IPS DF 19.7 (cell line): ENCODE data around the gene R3HDM1.
"Not testable (repeated sequence)": the region's sequence is repeated elsewhere in the genome, so short reads cannot be mapped to it uniquely, and the experiment has no call there.

Experiments
- DNase-seq: peaks from one replicate; pipeline ENCODE4 v3.0.0-alpha.2; 2013; ENCODE audit warnings: low read depth, low spot score

The R3HDM1 gene

DNA sequence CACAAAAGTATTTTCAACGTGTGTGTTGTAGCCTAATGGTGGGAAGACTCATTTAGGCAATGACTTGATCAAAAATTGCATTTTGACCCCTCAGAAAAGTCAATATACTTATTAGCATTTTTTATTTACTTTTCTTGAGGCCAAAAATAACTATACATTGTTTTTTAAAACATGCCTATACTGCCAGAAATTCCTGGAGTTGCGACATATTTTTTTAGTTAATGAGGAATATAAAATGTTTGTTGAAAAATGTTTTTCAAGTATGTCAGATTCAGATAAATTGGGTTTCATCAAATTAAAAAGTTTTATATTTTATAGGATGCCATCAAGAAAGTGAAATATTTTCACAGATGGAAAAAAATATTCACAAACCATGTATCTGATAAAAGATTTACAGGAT lies 39.6 kb downstream of the R3HDM1 start:
- DNase-seq, result no peak

DNA sequence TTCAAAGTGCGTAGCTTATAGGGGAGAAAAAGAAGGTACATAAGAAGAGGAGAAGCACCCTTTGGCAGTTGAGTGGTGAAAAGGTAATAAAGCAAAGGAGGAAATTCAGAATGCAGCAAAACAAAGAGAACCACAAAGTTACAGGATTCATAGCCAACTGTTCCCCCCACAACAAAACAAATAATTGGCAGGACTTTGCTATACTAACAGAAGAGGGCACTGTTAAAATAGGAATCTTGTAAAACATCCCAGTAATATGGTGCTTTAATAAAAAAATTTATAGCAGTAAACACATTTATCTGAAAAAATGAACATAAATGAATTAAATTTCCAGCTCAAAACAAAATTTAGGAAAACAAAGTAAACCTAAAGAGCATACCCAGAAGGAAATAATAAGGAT lies 42.3 kb downstream of the R3HDM1 start:
- DNase-seq, result no peak

DNA sequence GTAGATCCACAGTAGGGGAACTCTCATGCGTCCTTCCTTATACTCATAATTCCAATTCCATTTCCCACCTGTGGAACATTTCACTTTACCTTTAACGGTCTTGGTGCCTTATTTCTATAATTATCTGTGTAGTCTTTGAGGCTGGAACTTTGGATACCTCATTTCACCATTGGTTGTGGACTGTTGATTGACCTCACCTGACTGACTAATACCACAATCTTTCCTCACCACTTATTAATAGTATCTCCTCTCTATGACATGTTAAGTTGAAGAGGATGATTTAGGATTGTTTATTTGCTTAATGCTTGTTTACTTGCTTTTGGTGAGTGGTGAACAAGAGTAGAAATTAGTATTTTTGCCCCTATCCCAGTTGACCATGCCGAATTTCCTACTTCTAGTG lies 50.0 kb downstream of the R3HDM1 start:
- DNase-seq, result no peak

DNA sequence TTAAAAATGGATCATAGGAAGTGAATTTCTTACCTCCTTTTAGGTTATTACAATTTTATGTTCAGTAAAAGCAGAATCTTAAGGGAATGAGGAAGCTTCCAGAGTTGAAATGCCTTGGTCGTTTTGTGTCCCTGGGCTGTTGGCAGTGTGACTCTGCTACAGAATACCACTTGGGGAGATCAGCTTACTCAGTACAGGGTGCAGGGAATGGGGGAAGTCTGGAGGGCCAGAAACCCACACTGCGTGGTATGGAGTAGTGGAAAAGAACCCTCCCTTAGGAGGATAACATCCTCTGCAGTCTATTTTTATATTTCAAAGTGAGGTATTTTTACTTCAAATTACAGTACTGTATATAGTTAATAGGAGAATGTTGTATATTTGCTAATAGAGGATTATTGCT lies 51.1 kb downstream of the R3HDM1 start:
- DNase-seq, result no peak

DNA sequence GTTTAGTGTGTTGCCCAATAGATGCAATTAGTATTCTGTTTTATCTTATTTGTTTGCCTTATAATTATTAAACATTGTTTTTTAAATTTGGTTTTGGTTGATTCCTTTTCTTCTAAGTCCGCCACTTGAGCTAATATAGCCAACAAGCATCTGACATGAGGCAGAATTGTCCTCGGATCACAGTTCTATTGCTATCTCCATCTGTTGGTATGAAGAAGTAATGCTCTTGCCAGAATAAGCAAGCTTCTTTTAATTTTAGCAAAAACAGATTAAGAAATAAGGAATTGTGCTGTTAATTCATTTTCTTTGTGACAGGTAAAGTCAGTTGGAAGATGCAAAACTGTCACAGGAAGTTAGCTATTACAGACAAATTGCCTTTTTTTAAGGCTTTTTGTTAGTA lies 54.3 kb downstream of the R3HDM1 start:
- DNase-seq, result no peak

DNA sequence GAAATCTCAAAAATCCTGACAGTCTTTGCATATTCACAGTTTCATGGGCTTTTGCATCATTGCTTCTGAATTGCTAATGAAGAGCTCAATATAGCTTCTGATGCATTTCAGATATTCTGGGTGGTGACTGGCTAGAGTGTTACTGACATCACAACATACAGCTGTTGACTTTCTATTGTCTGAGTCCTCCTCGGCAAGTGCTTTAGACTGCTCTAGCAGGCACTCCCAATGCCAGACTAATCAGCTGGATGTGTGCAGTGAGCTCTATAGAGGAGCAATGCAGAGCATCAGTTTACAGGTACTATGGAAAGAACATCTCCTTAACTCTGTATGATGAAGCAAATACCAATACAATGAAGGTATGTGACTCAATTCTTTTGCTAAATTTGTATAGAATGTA lies 54.9 kb downstream of the R3HDM1 start:
- DNase-seq, result no peak

DNA sequence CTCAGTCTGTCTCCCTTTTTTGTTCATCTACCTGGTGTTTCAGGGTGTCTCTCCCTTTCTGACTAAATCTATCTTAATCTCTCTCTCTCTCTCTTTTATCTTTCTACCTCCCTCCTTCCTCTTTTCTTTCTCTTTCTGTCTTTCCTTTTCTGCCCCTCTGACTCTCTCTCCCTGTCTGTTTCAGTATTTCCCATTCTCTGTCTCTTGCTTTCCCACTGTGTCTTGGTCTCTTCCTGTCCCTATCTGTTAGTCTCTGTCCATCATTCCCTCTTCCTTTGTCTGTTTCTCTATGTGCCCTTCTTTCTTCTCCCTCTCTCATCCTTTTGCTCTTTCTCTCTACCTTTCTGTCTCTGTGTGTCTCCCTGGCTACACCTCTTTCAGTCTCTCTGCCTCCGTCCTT lies 56.7 kb downstream of the R3HDM1 start:
- DNase-seq, result no peak

DNA sequence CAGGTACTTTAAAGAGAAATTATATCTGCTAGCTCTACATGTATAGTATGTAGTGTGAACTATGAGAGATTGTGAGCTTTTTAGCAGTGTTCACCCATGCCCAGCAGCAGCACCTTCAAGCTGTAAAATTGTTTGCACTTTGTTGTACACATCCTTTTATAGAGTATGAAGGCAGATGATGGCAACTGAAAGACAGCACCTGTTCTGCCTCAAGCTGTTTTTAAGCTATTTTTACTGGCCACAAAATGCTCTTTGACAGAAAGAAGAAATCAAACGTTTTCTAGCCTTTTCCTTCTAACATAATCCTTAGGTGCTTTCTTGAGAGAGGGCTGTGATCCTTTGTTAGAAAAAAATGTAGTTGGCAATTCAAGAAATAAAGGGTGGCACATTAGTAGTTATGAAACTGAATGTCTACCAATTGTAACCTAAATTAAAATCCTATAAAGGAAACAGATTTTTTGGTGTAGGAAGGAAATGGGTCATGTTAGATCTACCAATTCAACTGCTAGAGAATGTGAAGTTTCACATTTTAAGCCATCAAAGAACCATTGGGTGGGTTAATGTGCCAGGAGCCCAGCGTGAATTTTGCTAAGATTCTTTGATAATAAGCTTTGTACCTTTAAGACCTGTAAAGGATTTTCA lies 59.5 kb downstream of the R3HDM1 start:
- DNase-seq, result no peak

DNA sequence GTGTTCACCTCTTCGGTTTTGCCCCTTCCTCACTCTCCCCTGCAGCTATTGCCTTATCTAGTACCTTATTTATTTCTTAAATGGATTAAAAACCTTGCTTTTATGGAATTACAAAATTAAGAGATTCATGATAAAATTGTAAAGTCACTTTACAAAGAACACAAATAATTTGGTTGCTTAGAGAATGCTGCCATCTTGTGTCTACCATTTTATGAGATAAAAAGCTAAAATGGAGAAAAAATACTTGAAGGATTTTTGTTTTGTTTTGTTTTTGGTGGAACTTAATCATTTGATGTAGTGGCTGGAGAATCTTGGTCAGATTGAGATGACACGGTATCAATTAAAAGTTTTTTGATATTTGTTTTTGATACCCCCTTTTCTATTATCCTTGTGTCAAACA lies 69.6 kb downstream of the R3HDM1 start:
- DNase-seq, result no peak

DNA sequence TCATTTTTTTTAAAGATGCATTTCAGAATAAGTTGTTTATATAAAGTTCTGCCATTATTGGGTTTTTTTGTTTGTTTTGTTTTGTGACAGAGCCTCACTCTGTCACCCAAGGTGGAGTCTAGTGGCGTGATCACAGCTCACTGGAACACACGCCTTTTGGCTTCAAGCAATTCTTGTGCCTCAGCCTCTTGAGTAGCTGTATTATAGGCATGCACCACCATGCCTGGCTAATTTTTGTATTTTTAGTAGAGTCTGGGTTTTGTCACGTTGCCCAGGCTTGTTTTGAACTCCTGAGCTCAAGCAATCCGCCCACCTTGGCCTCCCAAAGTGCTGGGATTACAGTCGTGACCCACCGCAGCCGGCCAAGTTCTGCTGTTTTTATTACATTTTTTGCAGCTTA lies 72.3 kb downstream of the R3HDM1 start:
- no peak for DNase-seq

DNA sequence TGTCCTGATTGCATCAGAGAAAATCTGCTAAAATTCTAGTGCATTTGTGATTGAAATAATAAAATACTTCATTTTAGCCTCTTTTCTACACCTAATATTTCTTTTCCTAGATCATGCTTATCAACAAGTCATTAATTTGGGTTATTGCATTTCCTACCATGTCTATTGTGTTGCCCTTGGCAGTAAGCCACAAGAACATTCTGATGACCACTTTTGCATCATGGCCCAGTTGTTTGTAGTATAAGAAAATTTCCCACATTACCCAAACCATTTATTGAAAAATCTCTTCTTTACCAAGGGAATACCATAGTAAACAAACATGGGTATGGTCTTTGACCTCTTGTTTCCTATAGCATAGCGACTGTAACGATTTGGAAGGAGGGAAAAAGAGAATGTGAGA lies 76.3 kb downstream of the R3HDM1 start:
- no peak for DNase-seq

DNA sequence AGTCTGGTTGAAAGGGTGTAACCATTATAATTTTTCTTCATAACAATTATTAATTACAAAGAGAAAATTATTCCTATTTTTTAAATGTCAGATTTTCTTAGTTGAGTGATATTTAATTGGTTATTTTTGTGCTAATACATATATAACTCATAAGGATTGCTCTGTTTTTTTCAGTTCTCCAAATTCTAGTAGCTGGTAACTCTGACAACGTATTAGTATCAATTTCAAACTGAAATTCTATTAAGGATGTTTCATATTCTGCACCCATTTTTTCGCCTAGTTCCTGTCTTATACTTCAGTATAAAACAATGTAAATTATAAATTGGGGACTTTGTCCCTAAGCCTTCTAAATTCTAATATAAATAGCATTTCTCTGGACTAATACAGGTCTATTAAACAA lies 81.0 kb downstream of the R3HDM1 start:
- no peak for DNase-seq

DNA sequence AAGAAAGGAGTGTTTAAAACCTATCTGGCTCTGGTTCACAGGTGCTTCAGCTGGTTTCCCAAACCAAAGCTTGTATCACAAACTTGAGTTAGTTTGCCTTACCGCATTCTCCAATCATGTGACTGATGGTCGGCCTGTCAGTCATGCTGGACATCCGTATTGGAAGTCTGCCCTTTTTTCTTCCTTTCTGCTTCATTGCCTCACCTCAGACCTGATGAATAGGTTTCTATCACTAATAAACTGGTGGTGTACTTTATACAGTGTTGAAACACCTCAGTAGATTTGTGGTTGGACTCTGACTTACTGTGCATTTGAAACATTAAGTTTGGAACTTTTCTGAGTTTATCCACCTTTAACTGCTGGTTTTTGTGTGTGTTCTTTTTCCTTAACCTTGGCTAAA lies 84.1 kb downstream of the R3HDM1 start:
- no peak for DNase-seq

DNA sequence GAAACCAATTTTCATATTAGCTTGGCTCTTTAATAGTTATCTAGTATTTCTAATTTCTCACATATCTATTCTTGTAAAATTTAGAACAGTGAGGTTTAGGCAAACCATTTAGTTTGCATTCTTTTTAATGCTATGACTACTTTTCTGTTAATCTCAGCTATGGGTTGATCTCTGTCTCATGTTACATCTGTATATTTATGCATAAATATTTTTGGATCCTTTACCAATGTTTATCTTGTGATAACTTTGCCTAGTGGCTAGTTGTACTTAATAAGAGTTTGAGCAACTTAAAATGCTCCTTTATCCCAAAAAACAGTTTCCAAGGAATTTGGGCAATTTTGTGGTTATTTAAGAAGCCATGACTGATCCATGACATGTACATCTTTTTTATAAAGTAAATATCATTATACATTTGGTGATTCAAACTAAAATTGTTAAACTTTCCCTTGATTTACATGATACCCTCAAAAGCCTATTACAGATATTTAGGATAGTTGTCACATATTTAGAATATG lies 86.3 kb downstream of the R3HDM1 start:
- DNase-seq, result no peak

DNA sequence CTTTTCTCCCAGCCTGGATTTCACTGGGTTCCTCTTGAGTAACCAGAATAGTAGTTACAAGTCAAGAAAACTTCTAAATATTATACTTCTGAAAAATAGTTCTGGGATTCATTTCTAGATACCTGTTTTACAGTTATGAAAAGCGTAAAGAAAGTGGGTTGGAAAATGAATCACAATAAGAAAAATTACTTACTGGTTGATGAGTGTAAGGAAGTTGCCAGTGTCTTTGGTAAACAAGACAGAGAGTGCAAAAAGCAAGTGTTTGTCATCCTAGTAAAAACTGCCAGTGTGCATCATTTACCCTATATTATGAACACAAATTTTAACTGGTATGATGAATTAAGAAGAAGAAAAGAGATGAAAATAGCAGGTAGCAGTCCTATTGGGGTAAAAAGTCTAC lies 88.9 kb downstream of the R3HDM1 start:
- DNase-seq, result no peak

DNA sequence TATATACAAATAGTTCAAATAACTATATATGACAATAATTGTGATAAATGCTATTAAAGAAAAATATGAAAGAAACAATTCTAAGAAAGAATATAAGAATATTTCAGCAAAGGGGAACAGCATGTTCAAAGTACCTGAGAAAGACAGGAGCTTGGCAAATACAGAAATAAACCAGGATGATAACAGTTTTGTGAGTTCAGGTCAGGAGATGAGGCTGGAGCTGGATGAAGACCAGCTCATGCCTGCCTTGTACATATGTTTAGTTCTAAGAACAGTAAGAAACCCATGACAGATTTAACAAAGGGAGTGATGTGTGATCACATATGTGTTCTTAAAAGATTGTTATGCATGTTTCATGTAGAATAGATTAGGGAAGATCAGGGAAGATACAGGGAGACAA lies 98.2 kb downstream of the R3HDM1 start:
- DNase-seq, result no peak

DNA sequence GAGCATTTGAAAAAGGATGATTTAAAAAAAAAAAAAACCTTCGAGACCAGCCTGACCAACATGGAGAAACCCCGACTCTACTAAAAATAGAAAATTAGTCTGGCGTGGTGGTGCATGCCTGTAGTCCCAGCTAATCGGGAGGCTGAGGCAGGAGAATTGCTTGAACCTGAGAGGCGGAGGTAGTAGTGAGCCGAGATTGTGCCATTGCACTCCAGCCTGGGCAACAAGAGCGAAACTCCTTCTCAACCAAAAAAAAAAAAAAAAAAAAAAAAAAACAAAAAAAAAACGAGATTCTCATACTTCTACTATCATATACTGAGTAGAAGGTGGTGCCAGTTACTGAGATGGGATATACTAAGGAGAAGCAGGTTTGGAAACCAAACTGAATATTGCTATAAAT lies 98.8 kb downstream of the R3HDM1 start:
- DNase-seq, result not testable (repeated sequence)

DNA sequence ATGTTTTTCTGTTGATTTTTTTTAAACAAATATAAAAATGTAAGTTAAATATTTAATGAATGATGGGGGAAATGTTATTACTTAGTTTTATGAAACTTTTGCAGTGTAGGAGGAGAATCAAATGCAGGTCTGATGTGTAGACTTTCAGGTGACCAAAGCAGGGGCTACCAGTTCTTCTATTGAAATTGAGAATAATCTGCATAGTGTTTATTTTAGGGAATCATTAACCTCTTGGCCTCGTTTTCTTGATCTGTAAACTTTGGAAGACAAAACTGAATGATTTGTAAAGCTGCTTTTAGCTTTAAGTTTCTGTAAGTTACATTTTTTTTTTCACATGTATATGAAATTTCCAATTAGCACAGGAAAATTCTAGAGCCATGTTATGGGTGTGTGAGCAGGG lies 99.2 kb downstream of the R3HDM1 start:
- no peak for DNase-seq

DNA sequence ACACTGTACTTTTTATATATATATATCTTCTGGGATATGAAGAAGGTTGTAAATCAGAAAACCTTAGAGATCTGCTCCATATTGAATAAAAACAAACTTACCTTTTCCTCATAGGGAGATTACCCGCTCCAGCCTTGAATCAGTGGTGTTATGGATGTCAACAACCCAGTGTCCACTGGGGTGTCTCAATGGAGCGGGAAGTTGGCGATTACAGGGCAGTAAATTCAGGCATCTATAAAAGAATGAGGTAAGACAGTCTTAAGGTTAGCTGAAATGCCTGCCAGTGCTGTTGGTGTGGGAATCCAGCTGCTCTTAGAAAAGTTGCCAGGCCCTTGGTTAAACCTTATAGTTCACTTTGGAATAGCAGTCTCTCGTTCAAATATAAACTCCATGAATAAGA lies 102.3 kb downstream of the R3HDM1 start:
- no peak for DNase-seq

DNA sequence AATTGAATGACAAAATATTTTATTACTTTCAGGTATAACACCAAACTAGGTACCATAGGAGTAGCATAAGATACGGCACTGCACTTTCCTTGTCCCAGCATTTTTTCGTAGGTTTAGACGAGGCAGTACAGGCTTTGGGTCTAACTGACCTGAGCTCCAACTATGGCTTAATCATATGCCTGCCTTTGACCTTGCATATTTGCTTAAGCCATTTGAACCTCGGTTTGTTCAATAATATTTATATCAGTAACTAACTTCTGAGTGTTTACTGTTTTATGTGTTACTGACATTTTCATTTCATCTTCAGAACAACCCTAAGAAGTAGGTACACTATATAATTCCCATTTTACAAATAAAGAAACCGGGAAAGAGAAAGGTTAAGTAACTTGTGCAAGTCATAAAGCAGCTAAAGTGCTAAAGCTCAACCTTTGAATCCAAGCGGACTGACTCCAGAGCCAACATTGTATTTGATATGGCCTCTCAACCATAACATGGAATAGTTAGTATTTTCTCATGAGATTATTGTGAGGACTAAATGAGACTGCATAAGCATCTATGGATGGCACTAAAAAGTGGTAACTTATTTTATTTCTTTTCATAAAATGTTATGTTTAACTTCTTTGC lies 104.0 kb downstream of the R3HDM1 start:
- no peak for DNase-seq

DNA sequence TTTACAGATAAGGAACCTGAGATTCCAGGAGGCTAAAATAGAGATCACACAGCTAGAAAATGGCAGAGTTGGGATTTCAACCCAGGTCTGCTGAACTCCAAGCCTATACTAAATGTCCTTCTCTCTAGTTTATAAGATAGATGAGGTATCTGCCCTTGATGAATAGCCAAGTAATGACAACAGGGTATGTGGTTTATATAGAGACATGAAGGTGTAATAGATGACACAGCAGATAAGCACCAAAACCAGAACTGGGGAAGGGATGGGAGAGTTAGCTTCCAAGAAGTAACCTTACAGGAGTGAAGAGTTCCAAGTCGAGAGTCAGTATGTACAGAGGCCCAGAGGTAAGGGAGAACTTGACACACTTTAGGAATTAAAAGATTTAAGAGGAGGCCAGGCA lies 105.7 kb downstream of the R3HDM1 start:
- no peak for DNase-seq

DNA sequence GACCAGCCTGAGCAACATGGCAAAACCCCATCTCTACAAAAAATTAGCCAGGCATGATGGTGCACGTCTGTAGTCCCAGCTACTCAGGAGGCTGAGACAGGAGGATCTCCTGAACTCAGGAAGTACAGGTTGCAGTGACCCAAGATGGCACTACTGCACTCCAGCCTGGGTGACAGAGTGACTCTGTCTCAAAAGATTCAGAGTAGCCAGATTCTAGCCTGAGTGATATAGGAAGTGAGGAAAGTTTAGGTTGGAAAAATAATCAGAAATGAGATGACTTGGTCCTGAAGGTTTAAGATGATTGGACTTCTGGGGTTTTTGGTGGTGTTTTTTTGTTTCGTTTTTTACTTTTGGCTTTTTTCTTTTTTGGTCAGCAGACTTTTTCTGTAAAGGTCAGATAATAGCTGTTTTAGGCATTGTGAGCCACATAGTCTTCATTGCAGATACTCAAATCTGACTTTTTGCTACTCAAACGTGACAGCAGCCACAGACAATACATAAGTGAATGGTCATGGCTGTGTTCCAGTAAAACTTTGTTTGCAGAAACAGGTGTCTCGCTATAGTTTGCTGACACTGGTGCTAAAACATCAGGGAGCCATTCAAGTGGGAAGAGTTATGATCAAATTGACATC lies 106.3 kb downstream of the R3HDM1 start:
- no peak for DNase-seq

DNA sequence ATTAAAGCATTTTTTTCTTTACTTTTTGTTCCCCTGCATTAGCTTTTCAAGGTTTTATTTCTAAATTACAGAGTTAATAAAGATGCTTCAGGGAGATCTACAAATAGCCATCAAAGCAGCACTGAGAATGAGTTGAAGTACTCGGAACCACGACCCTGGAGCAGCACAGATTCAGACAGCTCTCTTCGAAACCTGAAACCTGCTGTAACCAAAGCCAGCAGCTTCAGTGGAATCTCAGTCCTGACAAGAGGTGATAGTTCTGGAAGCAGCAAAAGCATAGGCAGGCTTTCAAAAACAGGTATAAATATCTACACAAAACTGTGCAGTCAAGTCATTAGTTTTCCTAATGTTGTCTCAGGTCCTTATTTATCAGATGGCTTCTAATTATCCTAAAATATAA lies 107.5 kb downstream of the R3HDM1 start:
- DNase-seq, result no peak
